HEK293 (cell line): ENCODE results near the gene TRAPPC1.
A peak's percentile ranks its signal among the peaks of the same experiment; 100 is the strongest.

Experiments
- CTCF ChIA-PET: fragments of 350-600 bp; formaldehyde crosslinking; extraction: SDS; loops from one replicate; lab custom pipeline; 2021; ENCODE audit warnings: antibody characterized with exemption; lab: Yijun Ruan, JAX
- POLR2A ChIA-PET: fragments of 300-600 bp; formaldehyde crosslinking; extraction: SDS; loops from one replicate; lab custom pipeline; 2020; ENCODE audit warnings: antibody characterized with exemption, inconsistent platforms; lab: Yijun Ruan, JAX
- H3K27ac ChIP-seq: fragments of 200-500 bp; sonication (Bioruptor generic); 2 replicates; pipeline ENCODE4 v1.5.1; 2014; ENCODE audit warnings: low read depth, low read length, control low read depth, inconsistent platforms; ENCODE audit errors: extremely low read depth
- H3K36me3 ChIP-seq, 2 experiments: fragments of 200-500 bp in 1 of 2; sonication (Bioruptor generic) in 1 of 2; 1 replicate in 1 of 2; 2 replicates in 1 of 2; pipeline ENCODE4 v1.5.1; 2014 to 2017; ENCODE audit warnings: inconsistent platforms in 2 of 2, low read length in 2 of 2; ENCODE audit not compliant: control insufficient read depth in 2 of 2, insufficient read depth in 1 of 2
- H3K4me1 ChIP-seq: fragments of 200-500 bp; sonication (Bioruptor generic); 2 replicates; pipeline ENCODE4 v1.5.1; 2014; ENCODE audit warnings: mild to moderate bottlenecking, low read length, inconsistent platforms; ENCODE audit not compliant: control insufficient read depth, insufficient read depth
- H3K4me3 ChIP-seq: 2 replicates; pipeline ENCODE4 v1.5.1; 2011; ENCODE audit warnings: low read depth, mild to moderate bottlenecking, control low read depth, low read length, moderate library complexity
- H3K9me3 ChIP-seq: fragments of 200-500 bp; sonication (Bioruptor generic); 2 replicates; pipeline ENCODE4 v1.5.1; 2014; ENCODE audit warnings: low read depth, low read length, inconsistent platforms; ENCODE audit not compliant: control insufficient read depth, insufficient read depth
- EGR2 ChIP-seq: fragments of 450-650 bp; formaldehyde crosslinking; IDR thresholded peaks from 2 replicates; pipeline ENCODE4 v1.5.1; 2016; ENCODE audit warnings: low read depth, missing biosample characterization, missing genetic modification characterization
- HOXC10 ChIP-seq: sonication (generic); formaldehyde crosslinking; IDR thresholded peaks from 2 replicates; pipeline ENCODE4 v1.8.1; 2023; ENCODE audit warnings: mild to moderate bottlenecking, missing genetic modification reagents
- KLF9 ChIP-seq: fragments of 450-650 bp; formaldehyde crosslinking; IDR thresholded peaks from 2 replicates; pipeline ENCODE4 v1.5.1; 2016; ENCODE audit warnings: missing biosample characterization, missing genetic modification characterization, low read depth
- MZF1 ChIP-seq: fragments of 450-650 bp; formaldehyde crosslinking; IDR thresholded peaks from 2 replicates; pipeline ENCODE4 v1.5.1; 2017; ENCODE audit warnings: missing biosample characterization, missing genetic modification characterization, borderline replicate concordance
- ZFHX2 ChIP-seq: fragments of 450-650 bp; formaldehyde crosslinking; conservative IDR thresholded peaks from 2 replicates; pipeline ENCODE4 v1.5.1; 2016; ENCODE audit warnings: missing biosample characterization, missing genetic modification characterization
- ZIC2 ChIP-seq: fragments of 450-650 bp; formaldehyde crosslinking; IDR thresholded peaks from 2 replicates; pipeline ENCODE4 v1.5.1; 2016; ENCODE audit warnings: missing biosample characterization, missing genetic modification characterization
- ZNF121 ChIP-seq: fragments of 450-650 bp; formaldehyde crosslinking; IDR thresholded peaks from 2 replicates; pipeline ENCODE4 v1.5.1; 2016; ENCODE audit warnings: missing biosample characterization, missing genetic modification characterization
- ZNF132 ChIP-seq: fragments of 450-650 bp; formaldehyde crosslinking; IDR thresholded peaks from 2 replicates; pipeline ENCODE4 v1.5.1; 2017; ENCODE audit warnings: missing biosample characterization, missing genetic modification characterization, borderline replicate concordance
- ZNF184 ChIP-seq: fragments of 450-650 bp; IDR thresholded peaks from 2 replicates; pipeline ENCODE4 v1.5.1; 2018; ENCODE audit warnings: missing biosample characterization, mild to moderate bottlenecking, missing genetic modification characterization
- ZNF2 ChIP-seq: fragments of 450-650 bp; formaldehyde crosslinking; IDR thresholded peaks from 2 replicates; pipeline ENCODE4 v1.5.1; 2016; ENCODE audit warnings: missing biosample characterization, missing genetic modification characterization
- ZNF248 ChIP-seq: fragments of 450-650 bp; formaldehyde crosslinking; IDR thresholded peaks from 2 replicates; pipeline ENCODE4 v1.5.1; 2017; ENCODE audit warnings: missing biosample characterization, missing genetic modification characterization
- ZNF548 ChIP-seq: fragments of 450-650 bp; formaldehyde crosslinking; IDR thresholded peaks from 2 replicates; pipeline ENCODE4 v1.5.1; 2016; ENCODE audit warnings: missing biosample characterization, missing genetic modification characterization
- ZNF596 ChIP-seq: fragments of 450-650 bp; IDR thresholded peaks from 2 replicates; pipeline ENCODE4 v1.5.0; 2018; ENCODE audit warnings: missing biosample characterization, mild to moderate bottlenecking, missing genetic modification characterization, moderate library complexity
- ZNF600 ChIP-seq: fragments of 450-650 bp; formaldehyde crosslinking; IDR thresholded peaks from 2 replicates; pipeline ENCODE4 v1.5.1; 2016; ENCODE audit warnings: missing biosample characterization, missing genetic modification characterization
- ZNF660 ChIP-seq: fragments of 450-650 bp; IDR thresholded peaks from 2 replicates; pipeline ENCODE4 v1.5.1; 2018; ENCODE audit warnings: missing biosample characterization, mild to moderate bottlenecking, missing genetic modification characterization
- ZNF670 ChIP-seq: fragments of 450-650 bp; formaldehyde crosslinking; IDR thresholded peaks from 2 replicates; pipeline ENCODE4 v1.5.1; 2016; ENCODE audit warnings: missing biosample characterization, missing genetic modification characterization, low read depth
- ZNF701 ChIP-seq: fragments of 450-650 bp; formaldehyde crosslinking; IDR thresholded peaks from 2 replicates; pipeline ENCODE4 v1.5.1; 2016; ENCODE audit warnings: missing biosample characterization, missing genetic modification characterization
- TF ChIP-seq, protein P1 (sequence below): fragments of 450-650 bp; formaldehyde crosslinking; IDR thresholded peaks from 2 replicates; pipeline ENCODE4 v1.5.1; 2016; ENCODE audit warnings: missing biosample characterization, missing genetic modification characterization, borderline replicate concordance
- TF ChIP-seq, protein P2 (sequence below): fragments of 450-650 bp; formaldehyde crosslinking; IDR thresholded peaks from 2 replicates; pipeline ENCODE4 v1.5.1; 2016; ENCODE audit warnings: missing biosample characterization, missing genetic modification characterization
- TF ChIP-seq, protein P3 (sequence below): IDR thresholded peaks from 2 replicates; pipeline ENCODE4 v1.6.1; 2011; ENCODE audit warnings: mild to moderate bottlenecking, low read depth, low read length, borderline replicate concordance

The TRAPPC1 gene

DNA sequence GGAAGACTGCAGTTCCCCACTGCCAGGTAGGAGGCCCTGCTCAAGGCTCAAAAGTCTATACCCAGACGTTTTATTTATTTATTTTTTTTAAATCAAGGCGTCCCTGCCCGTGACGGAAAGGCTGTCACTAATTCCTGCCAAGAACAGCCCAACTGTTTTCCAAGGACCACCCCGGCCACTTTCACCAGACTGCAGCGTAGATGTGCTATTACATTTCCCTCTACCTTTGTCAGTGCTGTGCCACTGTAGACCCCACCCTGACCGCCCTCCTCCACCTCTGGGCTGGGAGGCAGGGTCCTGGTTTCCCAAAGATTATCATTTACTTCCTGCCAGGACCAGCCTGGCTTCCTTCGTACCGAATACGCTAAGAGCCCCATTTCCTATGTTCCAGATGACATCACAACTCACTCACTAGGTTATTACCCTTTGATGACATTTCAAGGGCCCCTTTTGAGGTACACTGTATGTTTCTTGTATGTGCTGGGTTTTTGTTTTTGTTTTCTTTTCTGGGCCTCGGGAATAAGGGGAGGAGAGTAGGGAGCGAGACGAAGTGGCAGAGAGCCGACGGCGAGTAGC is 9.4 kb downstream of the TRAPPC1 start:
- H3K27ac ChIP-seq: no peak overlapping the region
- ChIA-PET POLR2A (interaction anchor here (2.1 kb wide), 1 partner anchor 10 kb away, joined by 7 read pairs; the partner anchor contains the start of genes CNTROB and TRAPPC1), CTCF (interaction anchor here (0.6 to 1.5 kb wide), 3 partner anchors 10 to 177 kb away, joined by 4 to 6 read pairs (median 5); partner anchors contain the start of genes CNTROB and TRAPPC1)
- no peaks in the 10 kb centered on the region for H3K4me1 ChIP-seq
- no peaks in the 10 kb centered on the region for H3K9me3 ChIP-seq
- TF ChIP-seq ZNF132 (tag by site-specific recombination): no peak
- no peak for TF ChIP-seq ZNF548 (tag by site-specific recombination)
- no peak for TF ChIP-seq ZIC2 (tag by site-specific recombination)
- TF ChIP-seq ZNF701 (tag by site-specific recombination): no peak
- TF ChIP-seq, protein P1, sequence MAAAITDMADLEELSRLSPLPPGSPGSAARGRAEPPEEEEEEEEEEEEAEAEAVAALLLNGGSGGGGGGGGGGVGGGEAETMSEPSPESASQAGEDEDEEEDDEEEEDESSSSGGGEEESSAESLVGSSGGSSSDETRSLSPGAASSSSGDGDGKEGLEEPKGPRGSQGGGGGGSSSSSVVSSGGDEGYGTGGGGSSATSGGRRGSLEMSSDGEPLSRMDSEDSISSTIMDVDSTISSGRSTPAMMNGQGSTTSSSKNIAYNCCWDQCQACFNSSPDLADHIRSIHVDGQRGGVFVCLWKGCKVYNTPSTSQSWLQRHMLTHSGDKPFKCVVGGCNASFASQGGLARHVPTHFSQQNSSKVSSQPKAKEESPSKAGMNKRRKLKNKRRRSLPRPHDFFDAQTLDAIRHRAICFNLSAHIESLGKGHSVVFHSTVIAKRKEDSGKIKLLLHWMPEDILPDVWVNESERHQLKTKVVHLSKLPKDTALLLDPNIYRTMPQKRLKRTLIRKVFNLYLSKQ (tag by site-specific recombination): no peak
- TF ChIP-seq ZNF2 (tag by site-specific recombination): no peak
- no peak for TF ChIP-seq HOXC10 (CRISPR knock-in tag)
- no peak for TF ChIP-seq ZNF660 (tag by site-specific recombination)
- TF ChIP-seq ZNF184 (tag by site-specific recombination): no peak
- TF ChIP-seq ZNF121: no peak
- TF ChIP-seq ZNF596 (tag by site-specific recombination): no peak
- TF ChIP-seq ZNF670 (tag by site-specific recombination): no peak
- no peak for TF ChIP-seq ZNF248 (tag by site-specific recombination)
- no peak for TF ChIP-seq MZF1 (tag by site-specific recombination)
- no peak overlapping the region for H3K4me3 ChIP-seq
- peaks cover 0 to 19% of the 10 kb centered on the region in 2 experiments; a peak in 1 of 3 replicates for H3K36me3 ChIP-seq

DNA sequence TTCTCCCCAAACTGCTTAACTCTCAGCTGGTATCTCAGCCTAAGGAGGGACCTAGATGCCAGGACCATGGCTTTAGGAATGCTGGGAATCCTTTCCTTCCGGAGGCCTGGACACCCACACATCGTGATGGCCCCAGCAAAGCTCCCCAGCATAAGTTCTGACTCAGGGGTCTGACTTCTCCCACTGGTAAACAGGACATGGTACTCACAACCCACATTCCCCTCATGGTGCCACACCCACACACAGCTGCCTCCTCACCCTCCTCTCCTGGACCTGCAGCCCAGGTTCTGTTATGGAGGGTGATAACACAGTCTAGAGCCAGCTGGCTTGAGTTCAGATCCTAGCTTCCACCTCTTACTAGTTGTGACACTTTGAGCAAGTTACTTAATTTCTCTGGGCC is 14.9 kb downstream of the TRAPPC1 start:
- TF ChIP-seq EGR2: peak; percentile 97
- TF ChIP-seq, protein P2, sequence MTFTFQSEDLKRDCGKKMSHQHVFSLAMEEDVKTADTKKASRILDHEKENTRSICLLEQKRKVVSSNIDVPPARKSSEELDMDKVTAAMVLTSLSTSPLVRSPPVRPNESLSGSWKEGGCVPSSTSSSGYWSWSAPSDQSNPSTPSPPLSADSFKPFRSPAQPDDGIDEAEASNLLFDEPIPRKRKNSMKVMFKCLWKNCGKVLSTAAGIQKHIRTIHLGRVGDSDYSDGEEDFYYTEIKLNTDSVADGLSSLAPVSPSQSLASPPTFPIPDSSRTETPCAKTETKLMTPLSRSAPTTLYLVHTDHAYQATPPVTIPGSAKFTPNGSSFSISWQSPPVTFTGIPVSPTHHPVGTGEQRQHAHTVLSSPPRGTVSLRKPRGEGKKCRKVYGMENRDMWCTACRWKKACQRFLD: no peak
- peak; percentile 99 for TF ChIP-seq ZFHX2 (tag by site-specific recombination)
- TF ChIP-seq, protein P3, sequence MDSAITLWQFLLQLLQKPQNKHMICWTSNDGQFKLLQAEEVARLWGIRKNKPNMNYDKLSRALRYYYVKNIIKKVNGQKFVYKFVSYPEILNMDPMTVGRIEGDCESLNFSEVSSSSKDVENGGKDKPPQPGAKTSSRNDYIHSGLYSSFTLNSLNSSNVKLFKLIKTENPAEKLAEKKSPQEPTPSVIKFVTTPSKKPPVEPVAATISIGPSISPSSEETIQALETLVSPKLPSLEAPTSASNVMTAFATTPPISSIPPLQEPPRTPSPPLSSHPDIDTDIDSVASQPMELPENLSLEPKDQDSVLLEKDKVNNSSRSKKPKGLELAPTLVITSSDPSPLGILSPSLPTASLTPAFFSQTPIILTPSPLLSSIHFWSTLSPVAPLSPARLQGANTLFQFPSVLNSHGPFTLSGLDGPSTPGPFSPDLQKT: no peak
- TF ChIP-seq ZNF600 (tag by site-specific recombination): peak; percentile 57
- peak; percentile 51; the same call in 1 of the 2 replicates for TF ChIP-seq KLF9 (tag by site-specific recombination)
- peaks cover 0 to 7% of the 10 kb centered on the region in 2 experiments; a peak in 1 of 3 replicates for H3K36me3 ChIP-seq
- H3K4me3 ChIP-seq: no peak overlapping the region
- no peaks in the 10 kb centered on the region for H3K9me3 ChIP-seq
- POLR2A ChIA-PET: interaction anchor here (0.7 to 3.8 kb wide), 4 partner anchors 16 to 256 kb away, joined by 3 to 66 read pairs (median 6); partner anchors contain the start of genes CNTROB and TRAPPC1
- H3K27ac ChIP-seq: no peak overlapping the region; the same call in 1 of the 2 replicates
- peaks cover 14% of the 10 kb centered on the region for H3K4me1 ChIP-seq
- CTCF ChIA-PET: interaction anchor here (0.6 to 6.3 kb wide), 10 partner anchors 16 to 140 kb away, joined by 3 to 73 read pairs (median 6); no protein-coding TSS in a partner anchor
